Coronary artery (tissue), 2 donors: ENCODE data around the gene FIBCD1.
A peak's percentile ranks its signal among the peaks of the same experiment; 100 is the strongest.

Experiments
- DNase-seq: peaks from one replicate; pipeline ENCODE4 v3.0.0-alpha.2; 2017; ENCODE audit warnings: low spot score
- H3K27ac ChIP-seq, 2 donors: fragments of 200-600 bp; sonication (generic); one replicate each; pipeline ENCODE4 v1.5.1; 2016 to 2019
- H3K4me3 ChIP-seq: fragments of 200-600 bp; sonication (generic); 2 replicates; pipeline ENCODE4 v1.5.1; 2016; ENCODE audit warnings: mild to moderate bottlenecking, moderate library complexity
- TF ChIP-seq, protein P1 (sequence below): fragments of 200-600 bp; sonication (generic); IDR thresholded peaks from one replicate; pipeline ENCODE4 v1.5.1; 2019; ENCODE audit warnings: antibody characterized with exemption

FIBCD1 gene

DNA sequence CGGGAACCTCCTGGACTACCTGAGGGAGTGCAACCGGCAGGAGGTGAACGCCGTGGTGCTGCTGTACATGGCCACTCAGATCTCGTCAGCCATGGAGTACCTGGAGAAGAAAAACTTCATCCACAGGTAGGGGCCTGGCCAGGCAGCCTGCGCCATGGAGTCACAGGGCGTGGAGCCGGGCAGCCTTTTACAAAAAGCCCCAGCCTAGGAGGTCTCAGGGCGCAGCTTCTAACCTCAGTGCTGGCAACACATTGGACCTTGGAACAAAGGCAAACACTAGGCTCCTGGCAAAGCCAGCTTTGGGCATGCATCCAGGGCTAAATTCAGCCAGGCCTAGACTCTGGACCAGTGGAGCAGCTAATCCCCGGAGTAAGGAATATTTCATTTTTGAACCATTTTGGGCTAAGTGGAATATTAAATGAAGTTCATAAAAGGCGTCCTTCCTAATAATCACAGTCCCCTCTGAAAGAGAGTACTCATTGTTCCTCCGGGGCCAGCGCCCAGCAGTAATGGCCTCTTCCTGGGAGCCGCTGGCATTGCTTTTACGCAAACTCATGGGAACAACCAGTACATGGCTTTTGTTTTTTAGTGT lies 66.0 kb downstream of the FIBCD1 start:
- TF ChIP-seq, protein P1, sequence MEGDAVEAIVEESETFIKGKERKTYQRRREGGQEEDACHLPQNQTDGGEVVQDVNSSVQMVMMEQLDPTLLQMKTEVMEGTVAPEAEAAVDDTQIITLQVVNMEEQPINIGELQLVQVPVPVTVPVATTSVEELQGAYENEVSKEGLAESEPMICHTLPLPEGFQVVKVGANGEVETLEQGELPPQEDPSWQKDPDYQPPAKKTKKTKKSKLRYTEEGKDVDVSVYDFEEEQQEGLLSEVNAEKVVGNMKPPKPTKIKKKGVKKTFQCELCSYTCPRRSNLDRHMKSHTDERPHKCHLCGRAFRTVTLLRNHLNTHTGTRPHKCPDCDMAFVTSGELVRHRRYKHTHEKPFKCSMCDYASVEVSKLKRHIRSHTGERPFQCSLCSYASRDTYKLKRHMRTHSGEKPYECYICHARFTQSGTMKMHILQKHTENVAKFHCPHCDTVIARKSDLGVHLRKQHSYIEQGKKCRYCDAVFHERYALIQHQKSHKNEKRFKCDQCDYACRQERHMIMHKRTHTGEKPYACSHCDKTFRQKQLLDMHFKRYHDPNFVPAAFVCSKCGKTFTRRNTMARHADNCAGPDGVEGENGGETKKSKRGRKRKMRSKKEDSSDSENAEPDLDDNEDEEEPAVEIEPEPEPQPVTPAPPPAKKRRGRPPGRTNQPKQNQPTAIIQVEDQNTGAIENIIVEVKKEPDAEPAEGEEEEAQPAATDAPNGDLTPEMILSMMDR, result no peak
- peak overlapping the region; percentile 21 to 67 for H3K27ac ChIP-seq
- no peak overlapping the region for H3K4me3 ChIP-seq
- DNase-seq, result no peak

DNA sequence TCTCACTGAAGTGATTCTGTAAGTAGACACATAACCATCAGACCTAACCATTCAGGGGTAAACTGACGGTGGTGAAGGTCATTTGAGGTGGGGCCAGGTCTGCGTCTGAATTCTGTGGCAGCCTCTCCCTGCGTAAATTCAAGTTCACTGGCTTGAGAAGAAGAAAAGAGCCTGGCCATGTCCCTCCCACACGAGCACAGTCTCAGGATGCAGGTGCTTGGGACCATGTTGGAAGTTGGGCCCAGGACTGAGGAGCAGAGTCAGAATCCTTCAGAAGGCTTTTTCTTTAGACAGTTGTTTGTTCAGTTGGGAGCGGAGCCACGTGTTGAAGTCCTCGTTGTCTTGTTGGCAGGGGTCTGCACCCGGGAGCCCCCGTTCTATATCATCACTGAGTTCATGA lies 66.5 kb downstream of the FIBCD1 start:
- DNase-seq, result no peak
- TF ChIP-seq, protein P1, result no peak
- H3K4me3 ChIP-seq, result no peak overlapping the region
- H3K27ac ChIP-seq, result peak overlapping the region; percentile 21 to 67

GRCh38 chr9:130872093-130872492 lies 67.0 kb downstream of the FIBCD1 start:
- Histone ChIP-seq H3K27ac (peak overlapping the region in 1 of 2 donors; percentile 67), H3K4me3 (no peak overlapping the region)
- DNase-seq, result no peak
- TF ChIP-seq, protein P1, result no peak

DNA sequence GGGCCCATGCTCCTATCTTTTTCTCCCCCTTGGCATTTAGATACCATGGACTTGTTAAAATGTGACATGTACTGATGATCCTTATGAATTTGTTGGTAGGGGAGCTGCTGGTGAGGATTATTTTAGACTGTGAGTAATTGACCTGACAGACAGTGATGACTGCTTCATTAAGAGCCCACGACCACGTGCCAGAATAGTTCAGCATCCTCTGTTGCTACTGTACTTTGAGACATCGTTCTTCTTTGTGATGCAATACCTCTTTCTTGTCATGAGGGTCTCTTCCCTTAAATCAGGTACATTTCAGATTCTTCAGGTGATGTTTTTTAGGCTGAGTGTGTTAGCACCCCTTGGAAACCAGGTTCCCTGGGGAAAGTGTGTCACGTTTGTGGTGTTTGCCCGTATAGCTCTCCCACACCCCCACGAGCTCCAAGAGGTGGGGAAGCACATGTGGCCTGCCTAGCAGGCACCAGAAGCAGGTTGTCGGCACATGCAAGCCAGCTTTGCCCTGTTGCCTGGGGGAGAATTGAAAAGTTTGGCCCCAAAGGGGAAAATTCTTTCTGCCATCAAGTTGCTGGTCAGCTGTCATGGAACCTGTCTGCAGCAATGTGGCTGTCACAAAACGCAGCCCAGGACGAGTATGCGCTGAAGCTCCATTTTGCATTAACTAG lies 67.5 kb downstream of the FIBCD1 start:
- DNase-seq, result no peak
- TF ChIP-seq, protein P1, result no peak
- no peak overlapping the region for H3K4me3 ChIP-seq
- H3K27ac ChIP-seq, result no peak overlapping the region

- DNase-seq, result no peak
- peak overlapping the region in 1 of 2 donors; percentile 9 for H3K27ac ChIP-seq
Measured at GRCh38 chr9:130870491-130871381, 68.3 kb downstream of the FIBCD1 start.

GRCh38 chr9:130869250-130869649 lies 69.8 kb downstream of the FIBCD1 start:
- peak overlapping the region in 1 of 2 donors; percentile 11 for H3K27ac ChIP-seq
- no peak overlapping the region for H3K4me3 ChIP-seq
- TF ChIP-seq, protein P1, result no peak
- no peak for DNase-seq

More at GRCh38 chr9:130870491-130871381, 68.3 kb downstream of the FIBCD1 start:
- no peak overlapping the region for H3K4me3 ChIP-seq
- TF ChIP-seq, protein P1, result no peak
